Upper lobe of left lung (tissue), 6 donors: ENCODE results near the gene SIGLEC8. TPM values are rescaled to one million over a fixed set of nuclear protein-coding genes. Genes with fewer than 3 reads are reported as not detected.

Experiments
- ATAC-seq, 2 donors: fragments of 200-7000 bp; cut with Tn5 transposase; one replicate each; pipeline ENCODE4 v1.9.1; 2022; ENCODE audit warnings: mild to moderate bottlenecking in 2 of 2, moderate library complexity in 2 of 2; ENCODE audit not compliant: low FRiP score in 2 of 2
- DNase-seq, 2 donors: peaks; one replicate each; pipeline ENCODE4 v3.0.0-alpha.2; 2019 to 2020
- H3K27ac ChIP-seq, 4 donors: fragments of 200-600 bp; sonication (generic); one replicate each; pipeline ENCODE4 v1.5.1; 2016 to 2019
- H3K27me3 ChIP-seq, 4 donors: fragments of 200-600 bp; sonication (generic); one replicate each; pipeline ENCODE4 v1.5.1; 2017 to 2019
- H3K36me3 ChIP-seq, 4 donors: fragments of 200-600 bp; sonication (generic); one replicate each; pipeline ENCODE4 v1.5.1; 2016 to 2019
- H3K4me1 ChIP-seq, 4 donors: fragments of 200-600 bp; sonication (generic); one replicate each; pipeline ENCODE4 v1.5.1; 2018 to 2019
- H3K4me3 ChIP-seq, 4 donors: fragments of 200-600 bp; sonication (generic); one replicate each; pipeline ENCODE4 v1.5.1; 2017 to 2019; ENCODE audit warnings: mild to moderate bottlenecking in 2 of 4, moderate library complexity in 1 of 4
- H3K9me3 ChIP-seq, 4 donors: fragments of 200-600 bp; sonication (generic); one replicate each; pipeline ENCODE4 v1.5.1; 2018 to 2019
- EP300 ChIP-seq, 4 donors: sonication (generic); formaldehyde crosslinking; IDR thresholded peaks; one replicate each; pipeline ENCODE4 v1.5.1; 2017; ENCODE audit warnings: antibody characterized with exemption in 4 of 4, control low read depth in 2 of 4
- POLR2A ChIP-seq, 4 donors: fragments of 450-650 bp; IDR thresholded peaks; one replicate each; pipeline ENCODE4 v1.5.1; 2016 to 2017; ENCODE audit warnings: antibody characterized with exemption in 4 of 4, mild to moderate bottlenecking in 2 of 4
- POLR2AphosphoS5 ChIP-seq, 2 donors: sonication (generic); formaldehyde crosslinking; IDR thresholded peaks; one replicate each; pipeline ENCODE4 v1.5.1; 2017; ENCODE audit warnings: antibody characterized with exemption in 2 of 2
- WGBS, 2 donors: methylation state at CpG; one replicate each; pipeline ENCODE4 v1.1.5; 2017 to 2018; 5-methylcytosine and 5-hydroxymethylcytosine counted together
- total RNA-seq, 6 donors: library from RNA; depleted of rRNA in 4 of 6; stranded (reverse); fragments of >200 nt in 4 of 6; gene quantifications; one replicate each; pipeline versions ENCODE4 v1.1.0 to v1.2.1, GENCODE V29; 2016 to 2021
- TF ChIP-seq, protein P1 (sequence below), 6 experiments: fragments of 450-650 bp in 4 of 6; fragments of 200-600 bp in 2 of 6; sonication (generic) in 2 of 6; IDR thresholded peaks; one replicate each; pipeline ENCODE4 v1.5.1; 2016 to 2019; ENCODE audit warnings: antibody characterized with exemption in 6 of 6
- donor health status: DM: no; HTN: no; CAD: no; lungs with moderate emphysema.
- donor health status: DM: no; HTN: yes; CAD: no; lungs with severe emphysema.

The SIGLEC8 gene
- total RNA-seq, 6 donors from 2014 or later, result 0.78 to 4.2 (median 1.8) TPM

DNA sequence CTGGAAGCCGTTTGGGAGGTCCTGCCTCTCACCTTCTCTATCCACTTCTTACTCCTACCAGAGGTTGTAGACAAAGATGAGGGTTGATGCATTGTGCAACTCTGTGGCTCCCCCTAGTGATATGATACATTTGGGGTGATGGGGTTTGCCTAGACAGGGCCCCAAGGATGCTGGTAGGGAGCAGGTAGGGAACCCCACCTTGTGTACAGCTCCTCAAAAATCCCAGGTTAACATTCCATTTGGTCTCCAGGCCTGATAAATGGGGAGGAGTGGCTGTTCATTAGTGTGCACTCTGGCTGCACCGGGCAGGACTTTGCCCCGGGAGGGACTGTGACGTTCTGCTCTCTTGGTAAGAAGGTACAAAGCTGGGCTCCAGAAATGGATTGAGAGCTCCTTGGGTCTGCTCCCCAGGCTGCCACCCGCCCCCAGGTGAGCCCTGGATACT is 19.2 kb downstream of the SIGLEC8 start:
- no peaks in the 10 kb centered on the region for H3K27me3 ChIP-seq
- 0 to 58% methylated on average over 1 to 5 of the region's 5 CpGs for WGBS, 2 donors
- H3K4me3 ChIP-seq, result no peak overlapping the region
- no peak for DNase-seq
- no peaks in the 10 kb centered on the region for H3K9me3 ChIP-seq
- no peak for TF ChIP-seq POLR2A (IDR thresholded peaks at IDR 0.05)
- TF ChIP-seq, protein P1, sequence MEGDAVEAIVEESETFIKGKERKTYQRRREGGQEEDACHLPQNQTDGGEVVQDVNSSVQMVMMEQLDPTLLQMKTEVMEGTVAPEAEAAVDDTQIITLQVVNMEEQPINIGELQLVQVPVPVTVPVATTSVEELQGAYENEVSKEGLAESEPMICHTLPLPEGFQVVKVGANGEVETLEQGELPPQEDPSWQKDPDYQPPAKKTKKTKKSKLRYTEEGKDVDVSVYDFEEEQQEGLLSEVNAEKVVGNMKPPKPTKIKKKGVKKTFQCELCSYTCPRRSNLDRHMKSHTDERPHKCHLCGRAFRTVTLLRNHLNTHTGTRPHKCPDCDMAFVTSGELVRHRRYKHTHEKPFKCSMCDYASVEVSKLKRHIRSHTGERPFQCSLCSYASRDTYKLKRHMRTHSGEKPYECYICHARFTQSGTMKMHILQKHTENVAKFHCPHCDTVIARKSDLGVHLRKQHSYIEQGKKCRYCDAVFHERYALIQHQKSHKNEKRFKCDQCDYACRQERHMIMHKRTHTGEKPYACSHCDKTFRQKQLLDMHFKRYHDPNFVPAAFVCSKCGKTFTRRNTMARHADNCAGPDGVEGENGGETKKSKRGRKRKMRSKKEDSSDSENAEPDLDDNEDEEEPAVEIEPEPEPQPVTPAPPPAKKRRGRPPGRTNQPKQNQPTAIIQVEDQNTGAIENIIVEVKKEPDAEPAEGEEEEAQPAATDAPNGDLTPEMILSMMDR (IDR thresholded peaks at IDR 0.05), result peak in 2 of 6 experiments; percentile 27 to 42
- no peak for TF ChIP-seq POLR2AphosphoS5 (IDR thresholded peaks at IDR 0.05)
- no peak overlapping the region for H3K27ac ChIP-seq
- peaks cover 0 to 11% (median 0%) of the 10 kb centered on the region in 4 donors for H3K4me1 ChIP-seq
- no peaks in the 10 kb centered on the region for H3K36me3 ChIP-seq
- ATAC-seq, result peak; percentile 60 to 61

DNA sequence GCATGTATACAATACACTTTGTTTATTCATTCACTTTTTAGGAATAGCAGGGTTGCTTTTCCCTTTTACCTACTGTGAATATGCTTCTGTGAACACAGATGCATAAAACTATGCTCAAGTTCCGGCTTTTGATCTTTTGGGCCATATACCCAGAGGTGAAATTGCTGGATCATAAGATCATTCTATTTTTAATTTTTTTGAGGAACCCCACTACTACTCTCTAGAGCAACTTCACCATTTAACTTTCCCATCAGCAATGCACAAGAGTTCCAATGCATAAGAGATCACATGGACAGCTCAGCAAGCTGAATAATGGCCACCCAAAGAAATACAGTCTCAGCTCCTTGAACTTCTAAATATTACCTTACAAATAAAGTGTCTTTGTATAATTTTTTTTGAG is 23.8 kb downstream of the SIGLEC8 start:
- peak overlapping the region in 1 of 4 donors; percentile 49 for H3K27ac ChIP-seq
- TF ChIP-seq EP300 (IDR thresholded peaks at IDR 0.05) (no peak), POLR2A (IDR thresholded peaks at IDR 0.05) (peak in 1 of 4 donors; percentile 13)
- DNase-seq, result no peak
- no peaks in the 10 kb centered on the region for H3K36me3 ChIP-seq
- H3K4me3 ChIP-seq, result no peak overlapping the region
- no peak for ATAC-seq
- WGBS, 2 donors, result 65 to 77% methylated on average over 1 of the region's 1 CpG
- H3K4me1 ChIP-seq, result peaks cover 0 to 4% (median 0%) of the 10 kb centered on the region in 4 donors
- no peaks in the 10 kb centered on the region for H3K27me3 ChIP-seq
- no peaks in the 10 kb centered on the region for H3K9me3 ChIP-seq

DNA sequence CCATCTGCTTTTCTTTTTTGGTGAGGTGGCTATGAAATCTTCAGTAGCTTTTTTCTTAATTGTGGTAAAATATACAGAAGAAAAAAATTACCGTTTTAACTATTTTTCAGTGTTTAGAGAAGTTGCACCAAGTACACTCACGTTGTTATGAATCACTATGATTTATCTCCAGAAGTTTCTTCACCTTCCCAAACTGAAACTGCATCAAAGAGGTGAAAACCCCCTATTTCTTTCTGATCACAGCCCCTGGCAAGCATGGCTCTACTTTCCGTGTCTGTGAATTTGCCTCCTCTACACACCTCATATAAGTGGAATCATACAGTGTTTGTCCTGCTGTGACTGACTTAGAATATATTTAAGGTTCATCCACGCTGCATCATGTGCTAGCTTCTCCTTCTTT is 25.2 kb downstream of the SIGLEC8 start:
- Histone ChIP-seq H3K9me3 (no peaks in the 10 kb centered on the region), H3K4me1 (no peaks in the 10 kb centered on the region), H3K27me3 (no peaks in the 10 kb centered on the region), H3K4me3 (no peak overlapping the region), H3K36me3 (no peaks in the 10 kb centered on the region), H3K27ac (peak overlapping the region in 2 of 4 donors; percentile 3 to 15)
- TF ChIP-seq, protein P1 (IDR thresholded peaks at IDR 0.05), result no peak
- no peak for TF ChIP-seq POLR2AphosphoS5 (IDR thresholded peaks at IDR 0.05)
- no peak for TF ChIP-seq EP300 (IDR thresholded peaks at IDR 0.05)
- WGBS, 2 donors, result 52 to 62% methylated on average over 4 of the region's 4 CpGs
- no peak for DNase-seq
- no peak for ATAC-seq

DNA sequence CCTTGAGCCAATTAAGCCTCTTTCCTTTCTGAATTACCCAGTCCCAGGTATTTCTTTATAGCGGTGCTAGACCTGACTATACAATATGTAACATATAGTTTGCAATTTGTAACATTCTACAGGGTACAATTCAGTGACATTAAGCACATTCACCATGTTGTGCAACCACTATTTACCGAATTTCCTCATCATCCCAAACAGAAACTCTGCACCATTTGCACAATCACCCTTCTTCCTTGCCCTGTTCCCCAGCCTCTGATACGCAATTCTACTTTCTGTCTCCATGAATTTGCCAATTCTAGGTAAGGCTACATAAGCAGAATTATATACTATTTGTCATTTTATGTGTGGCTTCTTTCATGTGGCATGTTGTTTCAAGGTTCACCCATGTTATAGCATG is 27.1 kb downstream of the SIGLEC8 start:
- DNase-seq (no peak), ATAC-seq (no peak)
- no peak overlapping the region for H3K4me3 ChIP-seq
- H3K9me3 ChIP-seq, result no peaks in the 10 kb centered on the region
- no peaks in the 10 kb centered on the region for H3K27me3 ChIP-seq
- no peaks in the 10 kb centered on the region for H3K36me3 ChIP-seq
- peaks cover 0 to 3% (median 0%) of the 10 kb centered on the region in 4 donors for H3K4me1 ChIP-seq
- H3K27ac ChIP-seq, result peak overlapping the region; percentile 40 to 77 (median 60)
- peak; percentile 13 to 78 for TF ChIP-seq POLR2AphosphoS5 (IDR thresholded peaks at IDR 0.05)
- TF ChIP-seq, protein P1 (IDR thresholded peaks at IDR 0.05), result no peak
- TF ChIP-seq POLR2A (IDR thresholded peaks at IDR 0.05), result peak in 1 of 4 donors; percentile 26
- peak in 1 of 4 donors; percentile 51 for TF ChIP-seq EP300 (IDR thresholded peaks at IDR 0.05)
- WGBS, 2 donors, result 47 to 50% methylated on average over 3 of the region's 3 CpGs

DNA sequence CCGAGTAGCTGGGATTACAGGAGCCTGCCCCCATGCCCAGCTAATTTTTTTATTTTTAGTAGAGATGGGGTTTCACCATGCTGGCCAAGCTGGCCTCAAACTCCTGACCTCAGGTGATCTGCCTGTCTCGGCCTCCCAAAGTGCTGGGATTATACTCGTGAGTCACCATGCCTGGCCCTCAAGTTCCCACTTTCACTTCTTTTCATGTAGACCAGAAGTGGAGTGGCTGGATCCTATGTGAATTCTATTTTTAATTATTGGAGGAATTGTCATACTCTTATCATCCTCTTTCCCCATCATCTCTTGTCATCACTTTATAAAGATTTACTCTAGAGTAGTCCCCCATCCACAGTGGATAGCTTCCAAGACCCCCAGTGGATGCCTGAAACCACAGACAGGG is 28.0 kb downstream of the SIGLEC8 start:
- Histone ChIP-seq H3K27ac (peak overlapping the region in 3 of 4 donors; percentile 54 to 77 (median 65)), H3K4me1 (peaks cover 0 to 3% (median 0%) of the 10 kb centered on the region in 4 donors), H3K36me3 (no peaks in the 10 kb centered on the region), H3K9me3 (no peaks in the 10 kb centered on the region), H3K4me3 (no peak overlapping the region), H3K27me3 (no peaks in the 10 kb centered on the region)
- ATAC-seq (no peak), DNase-seq (no peak)
- WGBS, 2 donors, result 54 to 56% methylated on average over 3 of the region's 3 CpGs
- TF ChIP-seq POLR2A (IDR thresholded peaks at IDR 0.05) (no peak), EP300 (IDR thresholded peaks at IDR 0.05) (no peak), POLR2AphosphoS5 (IDR thresholded peaks at IDR 0.05) (no peak)
- TF ChIP-seq, protein P1 (IDR thresholded peaks at IDR 0.05), result no peak
